Vagina (tissue), 2 donors: ENCODE measurements around the gene SOD2. TPM values are rescaled to one million over a fixed set of nuclear protein-coding genes. Genes with fewer than 3 reads are reported as not detected.

Source experiments
- DNase-seq, 2 donors: peaks; one replicate each; pipeline ENCODE4 v3.0.0-alpha.2; 2017; ENCODE audit errors: extremely low spot score in 2 of 2
- H3K27ac ChIP-seq: fragments of 200-600 bp; sonication (generic); one replicate; pipeline ENCODE4 v1.5.1; 2019
- H3K27me3 ChIP-seq: fragments of 200-600 bp; sonication (generic); one replicate; pipeline ENCODE4 v1.5.1; 2019
- H3K36me3 ChIP-seq, 2 donors: fragments of 200-600 bp; sonication (generic); one replicate each; pipeline ENCODE4 v1.5.1; 2017 to 2019
- H3K4me1 ChIP-seq: fragments of 200-600 bp; sonication (generic); one replicate; pipeline ENCODE4 v1.5.1; 2019
- H3K4me3 ChIP-seq, 2 donors: fragments of 200-600 bp; sonication (generic); 1 replicate in 1 of 2; 2 replicates in 1 of 2; pipeline ENCODE4 v1.5.1; 2016 to 2019
- H3K9me3 ChIP-seq: fragments of 200-600 bp; sonication (generic); one replicate; pipeline ENCODE4 v1.5.1; 2019
- POLR2A ChIP-seq, 2 donors: fragments of 450-650 bp; IDR thresholded peaks; one replicate each; pipeline ENCODE4 v1.6.1; 2017; ENCODE audit warnings: antibody characterized with exemption in 2 of 2, mild to moderate bottlenecking in 2 of 2, moderate library complexity in 2 of 2
- POLR2AphosphoS5 ChIP-seq, 2 donors: sonication (generic); formaldehyde crosslinking; IDR thresholded peaks; one replicate each; pipeline ENCODE4 v1.9.0; 2017; ENCODE audit warnings: antibody characterized with exemption in 2 of 2, mild to moderate bottlenecking in 2 of 2, low read depth in 1 of 2; ENCODE audit not compliant: insufficient read depth in 1 of 2
- intact Hi-C: fragments of 100-400 bp; cut with DNase I; formaldehyde crosslinking; loops from one replicate; pipeline ENCODE4 v1.15.1; 2023
- total RNA-seq: library from RNA; depleted of rRNA; stranded (reverse); fragments of >200 nt; gene quantifications from one replicate; pipeline ENCODE4 v1.2.3, GENCODE V29; 2016
- TF ChIP-seq, protein P1 (sequence below), 3 experiments: fragments of 450-650 bp in 2 of 3; fragments of 200-600 bp in 1 of 3; sonication (generic) in 1 of 3; IDR thresholded peaks; one replicate each; pipeline ENCODE4 v1.5.1; 2017 to 2019; ENCODE audit warnings: antibody characterized with exemption in 3 of 3, mild to moderate bottlenecking in 2 of 3, moderate library complexity in 2 of 3

SOD2 gene
- total RNA-seq, 1 donor from 2014 or later = 597 TPM

- H3K27me3 ChIP-seq = no peaks in the 10 kb centered on the region
- H3K36me3 ChIP-seq = no peaks in the 10 kb centered on the region
- H3K9me3 ChIP-seq = no peaks in the 10 kb centered on the region
- H3K4me1 ChIP-seq = peaks cover 75% of the 10 kb centered on the region
- TF ChIP-seq POLR2AphosphoS5 (IDR thresholded peaks at IDR 0.05; ENCODE audit: insufficient read depth in 1 of 2, low read depth in 1 of 2) = no peak
- TF ChIP-seq POLR2A (IDR thresholded peaks at IDR 0.05) = no peak
- TF ChIP-seq, protein P1, sequence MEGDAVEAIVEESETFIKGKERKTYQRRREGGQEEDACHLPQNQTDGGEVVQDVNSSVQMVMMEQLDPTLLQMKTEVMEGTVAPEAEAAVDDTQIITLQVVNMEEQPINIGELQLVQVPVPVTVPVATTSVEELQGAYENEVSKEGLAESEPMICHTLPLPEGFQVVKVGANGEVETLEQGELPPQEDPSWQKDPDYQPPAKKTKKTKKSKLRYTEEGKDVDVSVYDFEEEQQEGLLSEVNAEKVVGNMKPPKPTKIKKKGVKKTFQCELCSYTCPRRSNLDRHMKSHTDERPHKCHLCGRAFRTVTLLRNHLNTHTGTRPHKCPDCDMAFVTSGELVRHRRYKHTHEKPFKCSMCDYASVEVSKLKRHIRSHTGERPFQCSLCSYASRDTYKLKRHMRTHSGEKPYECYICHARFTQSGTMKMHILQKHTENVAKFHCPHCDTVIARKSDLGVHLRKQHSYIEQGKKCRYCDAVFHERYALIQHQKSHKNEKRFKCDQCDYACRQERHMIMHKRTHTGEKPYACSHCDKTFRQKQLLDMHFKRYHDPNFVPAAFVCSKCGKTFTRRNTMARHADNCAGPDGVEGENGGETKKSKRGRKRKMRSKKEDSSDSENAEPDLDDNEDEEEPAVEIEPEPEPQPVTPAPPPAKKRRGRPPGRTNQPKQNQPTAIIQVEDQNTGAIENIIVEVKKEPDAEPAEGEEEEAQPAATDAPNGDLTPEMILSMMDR (IDR thresholded peaks at IDR 0.05) = no peak
- intact Hi-C loops = no loop called here
- no peak for DNase-seq
- H3K4me3 ChIP-seq = peak overlapping the region in 1 of 2 donors; percentile 24
- peak overlapping the region; percentile 97 for H3K27ac ChIP-seq
These were observed 37.3 kb upstream of the SOD2 start for GRCh38 chr6:159730332-159730676.

GRCh38 chr6:159729598-159730331 is 36.7 kb upstream of the SOD2 start:
- peaks cover 70% of the 10 kb centered on the region for H3K4me1 ChIP-seq
- no peak for DNase-seq
- H3K36me3 ChIP-seq = no peaks in the 10 kb centered on the region
- H3K27ac ChIP-seq = peak overlapping the region; percentile 97
- H3K27me3 ChIP-seq = no peaks in the 10 kb centered on the region
- intact Hi-C loops = loop anchor here (5.0 kb wide), 2 partner anchors 33 to 58 kb away; partner anchors contain the start of genes ACAT2 and TCP1
- no peaks in the 10 kb centered on the region for H3K9me3 ChIP-seq
- TF ChIP-seq POLR2AphosphoS5 (IDR thresholded peaks at IDR 0.05; ENCODE audit: insufficient read depth in 1 of 2, low read depth in 1 of 2) = no peak
- TF ChIP-seq, protein P1 (IDR thresholded peaks at IDR 0.05) = no peak
- no peak for TF ChIP-seq POLR2A (IDR thresholded peaks at IDR 0.05)
- peak overlapping the region; percentile 24 to 79 for H3K4me3 ChIP-seq

DNA sequence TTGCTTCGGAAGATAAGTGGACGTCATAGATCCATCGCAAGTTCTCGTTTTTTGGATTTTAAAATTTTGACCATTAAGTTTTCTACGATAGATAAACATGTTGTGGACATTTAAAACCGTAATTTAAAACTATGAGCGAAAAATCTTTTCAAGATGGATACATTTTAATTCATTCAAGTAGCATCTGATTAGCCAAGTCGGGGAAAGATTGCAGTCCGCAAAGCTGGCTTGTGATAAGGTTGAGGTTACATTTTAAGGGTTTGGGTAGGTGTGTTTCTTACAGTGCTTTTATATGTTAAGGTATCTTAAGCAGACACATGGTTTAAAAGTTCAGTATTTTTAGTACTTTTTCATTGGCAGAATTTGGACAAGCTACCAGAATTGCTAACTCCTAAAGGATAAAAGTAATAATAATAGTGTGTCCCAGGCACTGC is 35.5 kb upstream of the SOD2 start:
- Histone ChIP-seq H3K4me3 (peak overlapping the region; percentile 79), H3K27ac (peak overlapping the region; percentile 97), H3K4me1 (peaks cover 60% of the 10 kb centered on the region), H3K36me3 (no peaks in the 10 kb centered on the region), H3K9me3 (no peaks in the 10 kb centered on the region), H3K27me3 (no peaks in the 10 kb centered on the region)
- DNase-seq = no peak
- TF ChIP-seq POLR2A (IDR thresholded peaks at IDR 0.05) = no peak
- TF ChIP-seq, protein P1 (IDR thresholded peaks at IDR 0.05) = no peak
- intact Hi-C loops = loop anchor here (5.0 kb wide), 2 partner anchors 34 to 59 kb away; partner anchors contain the start of genes ACAT2 and TCP1

DNA sequence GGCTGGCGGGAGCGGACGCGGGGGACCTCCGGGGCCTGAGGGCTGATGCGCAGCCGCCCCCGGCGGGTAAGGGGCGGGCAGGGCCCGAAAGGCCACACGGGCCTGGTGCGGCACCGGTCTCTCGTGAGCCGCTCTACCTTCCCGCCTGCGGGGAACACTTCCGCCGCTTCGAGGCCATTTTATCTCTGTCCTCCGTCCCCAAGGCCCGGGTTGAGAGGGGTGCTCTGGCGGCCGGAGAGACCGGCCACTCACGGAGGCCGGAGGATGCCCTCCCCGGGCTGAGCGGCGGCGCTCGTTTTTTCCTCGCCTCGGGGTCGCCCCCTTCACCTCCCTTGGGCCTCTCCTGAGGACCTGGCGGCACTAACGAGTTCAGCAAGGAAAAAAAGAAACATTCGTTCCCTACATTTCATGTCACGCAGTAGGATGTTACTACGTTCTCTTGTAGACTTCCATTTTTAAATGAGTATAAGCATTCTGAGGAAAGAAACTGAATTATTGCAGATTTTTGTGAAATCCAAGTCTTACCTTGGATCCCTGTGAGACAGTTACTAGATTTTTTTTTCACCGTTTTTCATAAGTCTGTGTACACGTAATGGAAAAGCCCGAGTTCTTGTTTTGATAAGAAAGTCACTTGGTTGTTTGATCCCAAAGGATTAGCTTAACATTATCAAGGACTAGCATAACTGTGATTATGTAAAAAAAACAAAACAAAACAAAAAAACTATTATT is 34.8 kb upstream of the SOD2 start:
- Histone ChIP-seq H3K27me3 (no peaks in the 10 kb centered on the region), H3K4me3 (peak overlapping the region; percentile 79), H3K27ac (peak overlapping the region; percentile 97), H3K36me3 (no peaks in the 10 kb centered on the region), H3K9me3 (no peaks in the 10 kb centered on the region), H3K4me1 (peaks cover 53% of the 10 kb centered on the region)
- DNase-seq = no peak
- intact Hi-C loops = loop anchor here (2.0 to 5.0 kb wide), 3 partner anchors 34 to 59 kb away; partner anchors contain the start of genes ACAT2, SOD2 and TCP1
- peak in 1 of 2 donors; percentile 56 for TF ChIP-seq POLR2AphosphoS5 (IDR thresholded peaks at IDR 0.05; ENCODE audit: insufficient read depth in 1 of 2, low read depth in 1 of 2)
- no peak for TF ChIP-seq POLR2A (IDR thresholded peaks at IDR 0.05)
- TF ChIP-seq, protein P1 (IDR thresholded peaks at IDR 0.05) = no peak
